RPMI8226 (cell line): ENCODE data around the gene OTOR.

Experiments used
- DNase-seq: peaks from one replicate; pipeline ENCODE4 v3.0.0-alpha.2; 2015

The OTOR gene

GRCh38 chr20:16748308-16748900 is at the start of gene OTOR:
Gene OTOR, plus strand, starts transcription at chr20:16748358. Its CDS starts 44 bp downstream, at chr20:16748402.
- DNase-seq, result no peak

GRCh38 chr20:16699293-16699692 is 48.9 kb upstream of the OTOR start:
- DNase-seq, result no peak

- peak; percentile 53 for DNase-seq
Measured at GRCh38 chr20:16701296-16701695, 46.9 kb upstream of the OTOR start.

GRCh38 chr20:16703570-16703969 is 44.6 kb upstream of the OTOR start:
- no peak for DNase-seq

GRCh38 chr20:16707674-16708073 is 40.5 kb upstream of the OTOR start:
- DNase-seq, result peak; percentile 70

GRCh38 chr20:16708602-16709001 is 39.6 kb upstream of the OTOR start:
- peak; percentile 11 for DNase-seq

- peak; percentile 46 for DNase-seq
Measured at GRCh38 chr20:16709017-16709416, 39.1 kb upstream of the OTOR start.

GRCh38 chr20:16710781-16711180 is 37.4 kb upstream of the OTOR start:
- peak; percentile 39 for DNase-seq

GRCh38 chr20:16711661-16712258 is 36.4 kb upstream of the OTOR start:
- no peak for DNase-seq

- no peak for DNase-seq
Measured at GRCh38 chr20:16712511-16712947, 35.6 kb upstream of the OTOR start.

- DNase-seq, result peak; percentile 15
Measured at GRCh38 chr20:16713066-16713465, 35.1 kb upstream of the OTOR start.

GRCh38 chr20:16714242-16714641 is 33.9 kb upstream of the OTOR start:
- DNase-seq, result no peak

GRCh38 chr20:16714751-16715150 is 33.4 kb upstream of the OTOR start:
- DNase-seq, result no peak

GRCh38 chr20:16719421-16719820 is 28.7 kb upstream of the OTOR start:
- DNase-seq, result no peak

- DNase-seq, result no peak
Measured at GRCh38 chr20:16729080-16729479, 19.1 kb upstream of the OTOR start.

GRCh38 chr20:16729565-16730460 is 18.3 kb upstream of the OTOR start, which contains the start of gene SNRPB2:
Gene SNRPB2, plus strand, starts transcription at chr20:16730026. Its CDS starts 1,677 bp downstream, at chr20:16731703.
- DNase-seq, result peak; percentile 97

GRCh38 chr20:16732506-16733152 is 15.5 kb upstream of the OTOR start:
- DNase-seq, result no peak

GRCh38 chr20:16740365-16741072 is 7.6 kb upstream of the OTOR start:
- DNase-seq, result no peak

GRCh38 chr20:16744178-16744807 is 3.9 kb upstream of the OTOR start:
- no peak for DNase-seq

GRCh38 chr20:16745204-16745603 is 3.0 kb upstream of the OTOR start:
- DNase-seq, result no peak

GRCh38 chr20:16747291-16747811 is 807 bp upstream of the OTOR start:
- DNase-seq, result peak; percentile 12

- DNase-seq, result no peak
Measured at GRCh38 chr20:16749573-16749972, 1.4 kb downstream of the OTOR start.
